Neural cell (in vitro differentiated cells): ENCODE measurements around the gene RCE1. TPM values are rescaled to one million over a fixed set of nuclear protein-coding genes. Genes with fewer than 3 reads are reported as not detected.

ENCODE experiments used
- H2AFZ ChIP-seq: fragments of 200-600, 300-800 bp; sonication (generic), shearing (Covaris generic); 2 replicates; pipeline ENCODE4 v1.6.0; 2014; ENCODE audit warnings: low read depth, mild to moderate bottlenecking, antibody characterized with exemption, low read length, moderate library complexity
- H3F3A ChIP-seq: fragments of 200-600 bp; shearing (Covaris generic); 2 replicates; pipeline ENCODE4 v1.6.1; 2016; ENCODE audit warnings: mild to moderate bottlenecking, moderate library complexity, mixed read lengths, antibody characterized with exemption, low read length; ENCODE audit not compliant: insufficient read depth, poor library complexity, severe bottlenecking
- H3K27ac ChIP-seq: fragments of 200-600, 300-800 bp; sonication (generic), shearing (Covaris generic); 2 replicates; pipeline ENCODE4 v1.5.1; 2014; ENCODE audit warnings: mild to moderate bottlenecking, low read length, moderate library complexity
- H3K27me3 ChIP-seq: fragments of 300-800, 200-600 bp; sonication (generic), shearing (Covaris generic); 2 replicates; pipeline ENCODE4 v1.6.0; 2014; ENCODE audit warnings: mild to moderate bottlenecking, low read depth, low read length, moderate library complexity; ENCODE audit not compliant: insufficient read depth
- H3K36me3 ChIP-seq: fragments of 300-800, 200-600 bp; sonication (generic), shearing (Covaris generic); 2 replicates; pipeline ENCODE4 v1.5.1; 2014; ENCODE audit warnings: mild to moderate bottlenecking, antibody characterized with exemption, low read length, moderate library complexity; ENCODE audit not compliant: insufficient read depth
- H3K4me2 ChIP-seq: fragments of 300-800, 200-600 bp; sonication (generic), shearing (Covaris generic); 2 replicates; pipeline ENCODE4 v1.6.0; 2014; ENCODE audit warnings: mild to moderate bottlenecking, low read length
- H3K4me3 ChIP-seq: fragments of 300-800, 200-600 bp; sonication (generic), shearing (Covaris generic); 2 replicates; pipeline ENCODE4 v1.5.1; 2014; ENCODE audit warnings: mild to moderate bottlenecking, low read length, moderate library complexity
- H3K79me2 ChIP-seq: fragments of 200-600 bp; shearing (Covaris generic); replicated peaks from 2 replicates; pipeline ENCODE4 v1.6.0; 2014; ENCODE audit warnings: mild to moderate bottlenecking, low read length, moderate library complexity; ENCODE audit not compliant: insufficient read depth
- H3K9ac ChIP-seq: fragments of 300-800, 200-600 bp; sonication (generic), shearing (Covaris generic); 2 replicates; pipeline ENCODE4 v1.6.1; 2016; ENCODE audit warnings: mild to moderate bottlenecking, low read length, mixed read lengths
- H3K9me2 ChIP-seq: fragments of 200-600 bp; shearing (Covaris generic); 2 replicates; pipeline ENCODE4 v1.6.1; 2016; ENCODE audit warnings: mild to moderate bottlenecking, low read length, mixed read lengths; ENCODE audit not compliant: insufficient read depth
- H3K9me3 ChIP-seq: fragments of 200-600, 300-800 bp; sonication (generic), shearing (Covaris generic); 2 replicates; pipeline ENCODE4 v1.6.1; 2016; ENCODE audit warnings: mild to moderate bottlenecking, mixed run types, low read length, moderate library complexity, mixed read lengths
- H4K20me1 ChIP-seq: fragments of 200-600 bp; shearing (Covaris generic); 2 replicates; pipeline ENCODE4 v1.6.1; 2016; ENCODE audit warnings: mild to moderate bottlenecking, mixed run types; ENCODE audit not compliant: insufficient read depth
- CTCF ChIP-seq: fragments of 450-650 bp; IDR thresholded peaks from 2 replicates; pipeline ENCODE4 v1.5.1; 2014; ENCODE audit warnings: antibody characterized with exemption, mild to moderate bottlenecking, moderate library complexity; ENCODE audit not compliant: poor library complexity, severe bottlenecking
- EP300 ChIP-seq: fragments of 450-650 bp; conservative IDR thresholded peaks from 2 replicates; pipeline ENCODE4 v1.6.1; 2014; ENCODE audit warnings: antibody characterized with exemption, mild to moderate bottlenecking, moderate library complexity; ENCODE audit not compliant: poor library complexity, severe bottlenecking
- EZH2 ChIP-seq: fragments of 200-600, 300-800 bp; shearing (Covaris generic), sonication (generic); IDR thresholded peaks from 2 replicates; pipeline ENCODE4 v1.6.1; 2014; ENCODE audit warnings: antibody characterized with exemption, low read length, borderline replicate concordance, mild to moderate bottlenecking; ENCODE audit not compliant: insufficient read depth, poor library complexity, severe bottlenecking
- MXI1 ChIP-seq: fragments of 450-650 bp; conservative IDR thresholded peaks from 2 replicates; pipeline ENCODE4 v1.6.1; 2014; ENCODE audit warnings: antibody characterized with exemption, mild to moderate bottlenecking; ENCODE audit not compliant: poor library complexity, severe bottlenecking
- POLR2AphosphoS5 ChIP-seq: IDR thresholded peaks from 2 replicates; pipeline ENCODE4 v1.6.1; 2012
- RAD21 ChIP-seq: fragments of 450-650 bp; conservative IDR thresholded peaks from 2 replicates; pipeline ENCODE4 v1.6.1; 2014; ENCODE audit warnings: antibody characterized with exemption, mild to moderate bottlenecking, moderate library complexity
- REST ChIP-seq: IDR thresholded peaks from 2 replicates; pipeline ENCODE4 v1.6.1; 2012; ENCODE audit warnings: borderline replicate concordance
- SMC3 ChIP-seq: fragments of 450-650 bp; conservative IDR thresholded peaks from 2 replicates; pipeline ENCODE4 v1.6.1; 2014; ENCODE audit warnings: antibody characterized with exemption, mild to moderate bottlenecking, moderate library complexity; ENCODE audit not compliant: poor library complexity
- TAF1 ChIP-seq: IDR thresholded peaks from 2 replicates; pipeline ENCODE4 v1.6.1; 2012; ENCODE audit warnings: low read depth
- polyA plus RNA-seq: library from polyadenylated mRNA; depleted of rRNA; stranded (reverse); fragments of >200 nt; gene quantifications from 2 replicates; pipeline ENCODE4 v1.2.3, GENCODE V29; 2014

RCE1 gene
- polyA plus RNA-seq, 1 donor from 2014 or later = 50.5 TPM

GRCh38 chr11:66861774-66862558, 18.7 kb downstream of the RCE1 start:
- Histone ChIP-seq H3K27ac (no peak overlapping the region), H3K4me3 (no peak overlapping the region), H3K9me3 (no peaks in the 10 kb centered on the region), H3K36me3 (no peaks in the 10 kb centered on the region), H3K4me2 (no peak overlapping the region), H3K27me3 (no peaks in the 10 kb centered on the region), H3K79me2 (no peaks in the 10 kb centered on the region), H3F3A (no peaks in the 10 kb centered on the region), H3K9me2 (no peaks in the 10 kb centered on the region), H2AFZ (no peak overlapping the region), H3K9ac (no peak overlapping the region), H4K20me1 (no peaks in the 10 kb centered on the region)
- TF ChIP-seq EZH2 (no peak), TAF1 (no peak), MXI1 (no peak), POLR2AphosphoS5 (no peak), RAD21 (no peak), SMC3 (no peak), EP300 (no peak), CTCF (no peak), REST (no peak)

- H3K79me2 ChIP-seq = no peaks in the 10 kb centered on the region
- no peaks in the 10 kb centered on the region for H4K20me1 ChIP-seq
- H3K9me2 ChIP-seq = no peaks in the 10 kb centered on the region
- no peak overlapping the region for H3K9ac ChIP-seq
- H3K4me3 ChIP-seq = no peak overlapping the region
- H3K36me3 ChIP-seq = no peaks in the 10 kb centered on the region
- no peak overlapping the region for H3K4me2 ChIP-seq
- H3K27ac ChIP-seq = no peak overlapping the region
- no peak for TF ChIP-seq RAD21
- TF ChIP-seq EP300 = no peak
- no peak for TF ChIP-seq CTCF
- no peak for TF ChIP-seq MXI1
- no peak for TF ChIP-seq TAF1
- no peak for TF ChIP-seq REST
- TF ChIP-seq EZH2 = no peak
- TF ChIP-seq SMC3 = no peak
- H2AFZ ChIP-seq = no peak overlapping the region
- no peaks in the 10 kb centered on the region for H3K27me3 ChIP-seq
- H3K9me3 ChIP-seq = no peaks in the 10 kb centered on the region
- H3F3A ChIP-seq = no peaks in the 10 kb centered on the region
These were observed 19.4 kb downstream of the RCE1 start for GRCh38 chr11:66862559-66863037.
